ENCODE results near the gene GET3. TPM values are rescaled to one million over a fixed set of nuclear protein-coding genes. Genes with fewer than 3 reads are reported as not detected.
"Not testable (repeated sequence)": the region's sequence is repeated elsewhere in the genome, so short reads cannot be mapped to it uniquely, and the experiment has no call there.

The GET3 gene
- 100 and 120 TPM in 2 replicates for total RNA-seq (2014; rRNA removed; shearing (Covaris generic))
- 138 and 153 TPM in 2 replicates for polyA plus RNA-seq (2015; cell fraction: cytosol; rRNA removed)
- 32.9 and 49.3 TPM in 2 replicates for polyA plus RNA-seq (2015; cell fraction: nucleus; rRNA removed)

DNA sequence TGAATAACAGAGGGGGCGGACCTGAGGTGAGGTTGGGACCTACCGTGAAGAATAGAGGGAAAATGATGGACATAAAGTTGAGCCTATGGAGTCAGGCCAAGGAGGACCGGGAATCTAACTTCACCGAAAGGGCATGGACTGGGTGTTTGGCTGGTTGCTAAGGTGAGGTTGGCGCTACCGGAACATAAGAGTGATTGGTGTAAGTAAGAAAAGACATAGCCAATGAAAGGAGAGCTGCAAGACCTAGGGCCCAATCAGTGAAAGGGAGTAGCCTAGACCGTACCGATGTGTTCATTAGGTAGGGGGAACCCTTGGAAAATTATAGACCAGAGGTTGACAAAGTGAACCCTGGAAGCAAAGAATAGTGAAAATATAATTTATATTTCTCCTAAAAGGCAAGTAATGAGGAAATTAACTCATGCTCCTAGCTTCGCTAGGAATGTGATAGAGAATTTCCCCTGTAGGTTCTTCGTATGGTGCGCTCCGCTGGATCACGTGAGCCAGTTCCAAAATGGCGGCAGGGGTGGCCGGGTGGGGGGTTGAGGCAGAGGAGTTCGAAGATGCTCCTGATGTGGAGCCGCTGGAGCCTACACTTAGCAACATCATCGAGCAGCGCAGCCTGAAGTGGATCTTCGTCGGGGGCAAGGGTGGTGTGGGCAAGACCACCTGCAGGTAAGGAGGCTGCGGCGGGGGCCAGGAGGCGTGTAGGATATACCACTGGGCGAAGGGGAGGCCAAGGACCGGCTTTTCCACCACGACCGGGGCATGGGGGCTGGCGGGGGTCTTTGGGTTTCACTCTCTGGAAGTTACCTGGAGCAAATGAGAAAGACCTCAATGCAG is at the start of gene GET3:
Gene GET3, plus strand, starts transcription at position 503 of the 840 bp plus-strand sequence. Its CDS starts 9 bp downstream, at position 512.
- in situ Hi-C loops (cut with HindIII; ENCODE audit: low pct_unique_long_range_greater_than_20kb, low sequenced_read_pairs), result no loop called here
- DNase-seq (ENCODE audit: low read depth, low spot score), result peak; percentile 100

DNA sequence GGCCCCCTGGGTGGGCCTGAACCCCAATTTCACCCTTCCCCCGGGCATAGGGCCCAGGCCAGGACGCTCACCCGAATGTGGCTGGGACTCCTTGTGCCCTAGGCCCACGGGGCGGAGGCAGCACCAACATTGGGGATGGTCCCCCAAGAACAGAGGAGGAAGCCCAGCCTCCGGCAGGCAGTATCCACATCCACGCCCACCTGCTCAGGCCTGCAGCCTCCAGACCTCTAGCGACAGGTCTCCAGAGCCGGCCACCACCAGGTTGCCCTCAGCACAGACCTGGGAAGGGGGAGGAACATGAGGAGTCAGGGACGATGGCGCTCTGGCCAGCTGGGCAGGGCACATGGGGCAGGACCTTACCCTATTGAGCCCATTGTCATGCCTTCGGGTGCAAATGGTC is 48.3 kb upstream of the GET3 start:
- in situ Hi-C loops (cut with HindIII; ENCODE audit: low pct_unique_long_range_greater_than_20kb, low sequenced_read_pairs), result no loop called here
- DNase-seq (ENCODE audit: low read depth, low spot score), result no peak

DNA sequence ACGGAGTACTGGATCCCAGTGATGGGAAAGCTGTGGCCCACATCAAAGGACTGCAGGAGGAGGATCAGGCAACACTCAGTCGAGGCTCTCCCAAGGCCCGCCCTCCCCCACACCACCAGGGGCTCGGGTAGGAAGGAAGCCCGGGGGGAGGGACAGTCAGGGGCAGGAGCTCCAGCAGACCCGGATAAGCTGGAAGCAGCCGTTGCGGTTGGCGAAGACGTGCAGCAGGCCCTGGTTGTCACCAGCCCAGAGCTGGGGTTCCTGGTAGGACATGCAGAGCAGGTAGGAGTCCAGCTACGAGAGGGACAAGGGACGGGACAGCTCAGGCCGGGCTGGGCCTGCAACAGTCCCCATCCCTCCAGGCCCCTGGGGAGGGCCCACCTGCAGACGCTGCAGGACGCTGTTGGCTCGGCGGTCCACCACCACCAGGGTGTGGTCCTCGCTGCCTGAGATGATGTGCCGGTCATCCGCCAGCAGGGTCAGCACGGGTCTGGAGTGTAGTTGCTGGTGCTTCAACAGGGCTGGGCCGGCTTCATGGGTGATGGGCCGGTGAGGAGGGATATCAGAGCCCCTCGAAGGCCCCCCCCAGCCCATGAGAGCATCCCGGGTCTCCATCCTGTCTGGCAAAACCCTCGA is 47.6 kb upstream of the GET3 start:
- no peak for DNase-seq (ENCODE audit: low read depth, low spot score)
- in situ Hi-C loops (cut with HindIII; ENCODE audit: low pct_unique_long_range_greater_than_20kb, low sequenced_read_pairs), result no loop called here

DNA sequence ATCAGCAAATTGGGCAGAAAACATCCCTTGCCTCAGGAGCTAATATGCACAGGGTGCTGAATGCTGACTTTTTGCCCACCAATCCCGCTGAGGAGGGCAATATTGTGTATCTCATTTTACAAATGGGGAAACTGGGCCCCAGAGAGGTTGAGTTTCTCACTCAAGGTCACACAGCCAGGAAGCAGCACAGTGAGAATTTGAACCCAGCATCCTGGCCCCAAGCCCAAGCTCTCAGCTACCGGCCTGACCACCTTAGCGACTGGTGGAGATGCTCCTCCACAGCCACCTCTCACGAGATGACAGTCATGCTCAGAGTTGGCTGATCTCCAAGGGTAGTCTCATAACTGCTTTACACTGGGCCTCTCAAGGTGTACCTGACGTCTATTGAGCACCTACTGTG is 44.3 kb upstream of the GET3 start:
- DNase-seq (ENCODE audit: low read depth, low spot score), result no peak
- in situ Hi-C loops (cut with HindIII; ENCODE audit: low pct_unique_long_range_greater_than_20kb, low sequenced_read_pairs), result no loop called here

DNA sequence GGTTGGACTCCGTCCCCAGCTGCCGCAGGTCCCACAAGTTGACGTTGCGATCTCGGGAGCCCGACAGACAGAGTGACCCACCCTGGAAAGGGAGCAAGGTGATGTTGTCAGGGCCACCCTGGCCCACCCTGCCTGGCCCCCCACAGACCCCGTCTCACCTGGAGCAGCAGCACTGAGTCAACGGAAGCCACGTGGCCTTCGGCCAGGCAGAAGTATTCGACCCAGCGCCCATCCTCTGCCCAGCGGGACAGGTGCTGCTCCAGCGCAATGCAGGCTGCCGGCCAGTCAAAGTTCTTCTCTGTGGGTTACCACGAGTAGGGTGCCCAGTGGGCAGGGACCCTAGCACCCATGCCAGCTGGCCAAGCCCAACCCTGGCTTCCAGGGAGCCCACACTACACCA is 42.7 kb upstream of the GET3 start:
- in situ Hi-C loops (cut with HindIII; ENCODE audit: low pct_unique_long_range_greater_than_20kb, low sequenced_read_pairs), result no loop called here
- DNase-seq (ENCODE audit: low read depth, low spot score), result no peak

DNA sequence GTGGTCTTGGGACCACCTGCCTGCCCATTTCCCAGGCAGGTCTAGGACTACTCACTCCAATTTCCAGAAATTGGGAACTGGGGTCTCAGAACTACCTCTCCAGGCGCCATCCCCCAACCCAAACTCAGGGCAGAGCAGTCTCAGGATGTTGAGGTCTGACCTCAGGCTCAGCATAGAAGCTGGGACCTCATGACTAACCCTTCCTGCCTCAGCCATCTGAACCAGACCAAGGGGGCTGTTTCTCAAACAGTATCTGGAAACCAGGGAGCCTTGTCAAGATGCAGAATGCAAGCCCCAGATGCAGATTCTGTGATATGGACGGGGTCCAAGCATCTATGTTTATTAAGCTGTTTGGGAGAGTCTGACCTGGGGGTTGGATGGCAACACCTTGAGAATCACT is 42.2 kb upstream of the GET3 start:
- in situ Hi-C loops (cut with HindIII; ENCODE audit: low pct_unique_long_range_greater_than_20kb, low sequenced_read_pairs), result no loop called here
- no peak for DNase-seq (ENCODE audit: low read depth, low spot score)

DNA sequence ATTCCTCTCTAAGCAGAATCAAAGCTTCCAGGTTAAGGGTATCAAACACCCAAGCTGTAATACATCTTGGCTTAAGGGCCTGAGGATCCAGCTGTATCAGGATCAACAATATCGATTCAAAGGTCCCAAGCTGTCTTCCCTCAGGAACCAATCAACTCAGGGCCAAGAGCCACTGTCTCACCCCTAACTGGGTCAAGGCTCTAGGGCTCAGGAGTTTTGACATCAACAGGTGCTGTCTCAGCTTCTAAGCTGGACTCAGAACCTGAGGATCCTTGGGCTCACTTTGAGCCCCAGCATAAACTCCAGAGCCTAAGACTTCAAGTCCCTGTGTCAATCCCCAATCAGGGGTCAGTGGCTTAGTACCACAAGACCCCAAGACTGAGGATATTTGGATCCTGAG is 41.8 kb upstream of the GET3 start:
- no peak for DNase-seq (ENCODE audit: low read depth, low spot score)
- in situ Hi-C loops (cut with HindIII; ENCODE audit: low pct_unique_long_range_greater_than_20kb, low sequenced_read_pairs), result no loop called here

DNA sequence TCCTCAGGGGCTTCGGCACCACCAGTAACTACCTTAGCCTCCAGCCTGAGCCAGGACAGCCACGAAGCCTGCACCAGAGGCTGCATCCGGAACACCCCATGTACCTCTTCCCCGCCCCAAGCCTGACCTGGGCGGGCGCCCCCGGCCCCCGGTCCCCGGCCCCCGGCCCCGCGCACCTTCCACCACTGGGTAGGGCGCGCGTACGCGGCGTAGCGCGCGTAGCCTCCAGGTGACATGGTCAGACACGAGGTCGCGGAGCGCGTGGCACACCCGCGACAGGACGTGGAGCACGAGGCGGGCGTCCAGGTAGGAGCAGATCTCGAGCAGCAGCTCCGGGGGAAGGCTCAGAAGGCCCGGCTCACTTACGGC is 41.3 kb upstream of the GET3 start:
- in situ Hi-C loops (cut with HindIII; ENCODE audit: low pct_unique_long_range_greater_than_20kb, low sequenced_read_pairs), result no loop called here
- DNase-seq (ENCODE audit: low read depth, low spot score), result no peak

DNA sequence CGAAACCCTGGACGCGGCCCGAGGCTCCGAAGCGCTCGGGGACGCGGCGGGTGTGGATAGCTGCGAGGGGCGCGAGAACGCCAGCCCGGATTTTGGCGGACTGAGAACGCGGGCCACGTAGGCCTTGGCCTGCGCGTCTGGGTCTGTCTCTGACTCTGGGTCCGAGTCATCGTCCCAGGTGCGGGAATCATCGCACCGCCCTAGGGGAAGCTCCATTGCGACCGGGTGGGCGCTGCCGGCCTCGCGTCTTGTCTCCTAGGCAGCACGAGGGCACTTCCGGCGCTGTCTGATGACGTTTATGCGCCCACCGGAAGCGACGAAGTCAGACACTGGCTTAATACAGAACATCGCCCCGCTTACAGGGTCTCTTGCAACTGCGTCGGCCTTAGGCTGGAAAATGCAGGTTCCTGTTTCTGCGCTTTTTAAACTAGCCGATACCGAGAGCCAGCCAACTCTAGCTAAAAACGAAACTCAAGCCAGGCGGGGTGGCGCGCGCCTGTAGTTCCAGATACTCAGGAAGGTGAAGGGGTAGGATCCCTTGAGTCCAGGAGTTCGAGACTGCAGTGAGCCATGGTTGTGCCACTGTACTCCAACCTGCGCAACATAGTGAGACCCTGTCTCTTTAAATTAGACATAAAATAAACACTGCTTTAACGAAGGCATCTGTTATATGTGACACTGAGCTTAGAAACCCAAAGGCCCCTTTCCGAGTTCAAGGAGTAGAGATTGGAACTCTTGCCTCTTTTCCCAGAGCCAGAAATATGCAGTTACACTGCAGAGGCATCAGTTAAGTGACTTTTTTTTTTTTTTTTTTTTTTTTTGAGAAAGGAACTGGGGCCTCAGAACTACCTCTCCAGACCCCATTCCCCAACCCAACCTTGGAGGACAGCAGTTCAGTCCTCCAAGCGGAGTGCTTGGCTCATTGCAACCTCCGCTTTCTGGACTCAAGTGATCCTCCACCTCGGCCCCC is 40.6 kb upstream of the GET3 start, which contains the start of gene FBXW9:
Gene FBXW9, minus strand, starts transcription at position 266 of the 970 bp plus-strand sequence. Its CDS starts 50 bp downstream, at position 216.
- DNase-seq (ENCODE audit: low read depth, low spot score), result peak; percentile 91
- in situ Hi-C loops (cut with HindIII; ENCODE audit: low pct_unique_long_range_greater_than_20kb, low sequenced_read_pairs), result no loop called here

DNA sequence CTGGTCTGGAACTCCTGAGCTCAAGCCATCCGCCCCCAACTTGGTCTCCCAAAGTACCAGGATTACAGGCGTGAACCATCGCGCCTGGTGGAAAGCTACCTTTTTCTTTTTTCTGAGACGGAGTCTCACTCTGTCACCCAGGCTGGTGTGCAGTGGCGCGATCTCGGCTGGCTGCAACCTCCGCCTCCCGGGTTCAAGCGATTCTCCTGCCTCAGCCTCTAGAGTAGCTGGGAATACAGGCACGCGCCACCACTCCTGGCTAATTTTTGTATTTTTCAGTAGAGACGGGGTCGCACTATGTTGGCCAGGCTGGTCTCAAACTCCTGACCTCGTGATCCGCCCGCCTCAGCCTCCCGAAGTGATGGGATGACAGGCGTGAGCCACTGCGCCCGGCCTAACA is 39.9 kb upstream of the GET3 start:
- DNase-seq (ENCODE audit: low read depth, low spot score); in situ Hi-C loops (cut with HindIII; ENCODE audit: low pct_unique_long_range_greater_than_20kb, low sequenced_read_pairs): not testable (repeated sequence)

DNA sequence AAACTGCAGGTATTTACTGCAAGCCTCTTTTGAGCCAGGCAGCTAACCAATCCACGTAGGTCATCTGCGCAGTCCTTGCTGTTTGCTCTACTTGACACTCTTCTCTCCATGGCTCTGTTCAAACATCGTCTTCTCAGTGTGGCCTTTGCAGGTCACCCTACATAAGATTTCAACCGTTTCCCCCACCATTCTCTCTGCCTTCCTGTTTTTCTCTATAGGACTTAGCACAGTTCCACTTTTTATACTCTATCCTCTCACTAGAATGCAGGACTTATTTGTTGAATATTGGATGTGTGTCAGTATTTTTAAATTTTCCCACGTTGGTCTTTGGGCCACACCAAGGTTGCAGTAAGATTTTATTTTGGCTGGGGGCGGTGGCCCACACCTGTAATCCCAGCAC is 39.2 kb upstream of the GET3 start:
- in situ Hi-C loops (cut with HindIII; ENCODE audit: low pct_unique_long_range_greater_than_20kb, low sequenced_read_pairs), result no loop called here
- DNase-seq (ENCODE audit: low read depth, low spot score), result no peak

DNA sequence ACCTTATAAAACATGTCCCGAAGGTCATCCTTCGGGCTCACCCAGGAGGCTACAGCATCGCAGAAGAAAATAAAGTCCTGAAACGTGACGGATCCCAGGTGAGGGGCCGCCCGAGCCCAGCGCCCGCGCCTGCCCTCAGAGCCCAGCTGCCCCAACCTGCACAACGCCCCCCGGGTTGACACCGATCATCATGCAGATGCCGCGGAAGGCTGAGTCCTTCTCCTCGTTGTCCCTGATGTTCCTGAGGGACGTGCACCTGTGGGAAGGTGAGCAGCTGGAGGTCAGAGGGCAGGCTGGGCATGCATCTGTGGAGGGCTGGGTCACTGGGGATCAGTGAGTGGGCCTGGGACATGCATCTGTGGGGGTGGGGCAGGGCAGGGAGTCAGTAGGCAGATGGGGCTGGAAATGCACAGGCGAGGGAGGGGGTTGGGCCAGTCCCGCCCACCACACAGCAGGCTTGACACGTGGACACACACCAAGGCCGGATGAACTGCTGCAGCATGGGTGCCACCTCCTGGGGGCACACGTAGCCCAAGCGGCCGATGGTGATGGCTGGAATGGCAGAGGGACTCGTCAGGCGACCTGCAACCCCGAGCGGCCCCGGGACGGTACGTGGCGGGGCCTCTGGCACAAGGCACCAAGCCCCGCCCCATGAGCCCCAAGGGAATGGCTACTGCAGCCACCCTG is 35.6 kb upstream of the GET3 start:
- no peak for DNase-seq (ENCODE audit: low read depth, low spot score)
- in situ Hi-C loops (cut with HindIII; ENCODE audit: low pct_unique_long_range_greater_than_20kb, low sequenced_read_pairs), result no loop called here

DNA sequence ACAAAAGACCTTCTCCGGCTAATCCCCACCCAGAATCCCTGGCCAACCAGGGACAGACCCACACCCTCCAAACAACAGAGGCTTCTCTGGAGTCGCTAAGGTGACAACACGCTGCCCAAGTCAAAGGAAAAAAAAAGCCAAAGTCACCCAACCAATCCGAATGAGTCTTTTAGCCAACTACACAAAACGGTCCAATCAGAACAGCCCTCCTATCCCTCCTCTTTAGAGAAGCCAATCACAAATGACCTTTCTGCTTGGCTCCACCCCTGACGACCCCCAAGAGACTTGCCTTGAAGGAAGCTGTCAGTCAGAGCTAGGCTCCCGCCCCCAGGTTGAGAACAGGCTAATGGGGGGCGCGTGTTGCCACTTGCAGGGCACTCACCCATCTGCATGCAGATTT is 34.3 kb upstream of the GET3 start:
- in situ Hi-C loops (cut with HindIII; ENCODE audit: low pct_unique_long_range_greater_than_20kb, low sequenced_read_pairs), result no loop called here
- peak; percentile 78 for DNase-seq (ENCODE audit: low read depth, low spot score)

DNA sequence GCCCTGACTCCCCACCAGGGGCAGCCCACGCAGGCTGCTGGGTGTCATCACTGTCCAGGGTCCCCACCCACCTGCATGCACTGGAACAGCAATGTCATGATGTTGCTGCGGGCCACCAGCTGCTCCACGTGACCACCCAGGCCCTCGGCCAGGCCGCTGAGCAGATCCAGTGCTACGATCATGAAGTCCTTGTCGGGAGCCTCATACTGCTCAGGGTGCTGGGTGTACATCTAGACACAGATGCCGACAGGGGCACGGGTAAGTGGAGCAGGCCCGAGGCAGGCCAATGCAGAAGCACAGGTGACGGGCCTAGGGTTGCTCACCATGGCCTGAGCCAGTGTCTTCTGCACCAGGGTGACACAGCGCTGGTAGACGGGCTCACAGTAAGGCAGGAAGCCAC is 32.1 kb upstream of the GET3 start:
- in situ Hi-C loops (cut with HindIII; ENCODE audit: low pct_unique_long_range_greater_than_20kb, low sequenced_read_pairs), result no loop called here
- no peak for DNase-seq (ENCODE audit: low read depth, low spot score)

DNA sequence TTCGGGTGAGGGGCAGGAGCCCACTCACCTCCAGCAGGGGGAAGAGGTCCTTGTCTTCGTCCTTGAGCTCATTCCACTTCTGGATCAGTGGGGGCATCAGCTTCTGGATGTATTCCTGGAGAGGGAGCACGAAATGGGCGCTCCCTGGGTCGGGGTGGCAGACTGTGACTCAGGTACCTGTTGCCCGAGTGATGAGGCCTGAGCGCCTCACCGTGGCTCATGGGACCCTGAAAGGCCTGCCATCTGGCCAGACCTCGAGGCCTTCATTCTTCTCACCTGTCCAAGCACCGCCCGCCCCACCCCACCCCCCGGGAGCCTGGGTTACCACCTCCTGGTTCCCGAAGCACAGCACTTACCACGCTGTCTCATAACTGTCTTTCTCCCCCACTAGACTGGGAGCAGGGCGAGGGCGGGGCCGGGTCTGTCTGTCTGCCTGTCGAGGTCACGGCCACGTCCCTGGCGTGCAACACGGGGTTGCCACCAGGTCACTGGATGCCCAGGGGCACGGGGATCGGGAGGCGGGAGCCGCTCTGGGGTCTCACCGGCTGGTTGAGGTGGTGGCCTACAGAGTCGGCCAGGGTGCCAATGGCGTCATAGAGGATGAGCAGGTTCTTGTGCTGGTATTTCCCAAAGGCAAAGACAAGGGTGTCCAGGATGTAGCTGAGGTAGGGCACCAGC is 31.5 kb upstream of the GET3 start:
- no peak for DNase-seq (ENCODE audit: low read depth, low spot score)
- in situ Hi-C loops (cut with HindIII; ENCODE audit: low pct_unique_long_range_greater_than_20kb, low sequenced_read_pairs), result no loop called here

DNA sequence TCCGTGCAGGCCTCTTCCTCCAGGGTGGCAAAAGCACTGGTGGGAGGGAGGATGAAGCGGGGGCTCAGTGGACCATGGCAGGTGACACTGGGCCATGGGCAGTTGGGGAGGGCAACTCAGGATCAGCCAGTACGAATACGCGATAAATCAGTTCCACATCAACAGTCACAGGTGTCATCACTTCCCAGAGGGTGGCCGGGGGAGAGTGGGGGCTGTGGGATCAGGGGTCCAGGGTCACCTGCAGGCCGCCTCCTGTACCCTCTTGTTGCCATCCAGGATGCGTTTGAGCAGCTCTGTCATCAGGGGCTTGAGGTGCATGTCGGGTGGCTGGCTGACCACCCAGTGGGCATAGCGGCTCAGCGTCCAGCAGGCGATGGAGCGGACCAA is 31.0 kb upstream of the GET3 start:
- DNase-seq (ENCODE audit: low read depth, low spot score), result no peak
- in situ Hi-C loops (cut with HindIII; ENCODE audit: low pct_unique_long_range_greater_than_20kb, low sequenced_read_pairs), result no loop called here

DNA sequence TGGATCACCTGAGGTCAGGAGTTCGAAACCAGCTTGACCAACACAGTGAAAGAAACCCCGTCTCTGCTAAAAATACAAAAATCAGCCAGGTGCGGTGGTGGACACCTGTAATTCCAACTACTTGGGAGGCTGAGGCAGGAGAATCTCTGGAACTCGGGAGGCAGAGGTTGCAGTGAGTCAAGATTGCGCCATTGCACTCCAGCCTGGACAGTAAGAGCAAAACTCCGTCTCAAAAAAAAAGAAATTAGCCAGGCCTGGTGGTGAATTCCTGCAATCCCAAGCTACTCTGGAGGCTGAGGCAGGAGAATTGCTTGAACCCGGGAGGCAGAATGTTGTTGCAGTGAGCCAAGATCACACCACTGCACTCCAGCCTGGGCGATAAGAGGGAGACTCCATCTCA is 28.7 kb upstream of the GET3 start:
- in situ Hi-C loops (cut with HindIII; ENCODE audit: low pct_unique_long_range_greater_than_20kb, low sequenced_read_pairs), result no loop called here
- DNase-seq (ENCODE audit: low read depth, low spot score), result no peak
